Ureter (tissue), 1 donor: ENCODE data around the gene FZD4. TPM values are rescaled to one million over a fixed set of nuclear protein-coding genes. Genes with fewer than 3 reads are reported as not detected.
"Not testable (repeated sequence)": the region's sequence is repeated elsewhere in the genome, so short reads cannot be mapped to it uniquely, and the experiment has no call there.

Experiments
- DNase-seq: peaks from one replicate; pipeline ENCODE4 v3.0.0-alpha.2; 2020; ENCODE audit warnings: low spot score
- total RNA-seq: library from RNA; stranded (reverse); gene quantifications from one replicate; pipeline ENCODE4 v1.2.4, GENCODE V29; 2023
- donor health status: DM: yes; HTN: yes; CAD: no.

FZD4 gene
- total RNA-seq: 25.0 TPM

- DNase-seq: peak; percentile 91
These were observed at the start of gene FZD4 for GRCh38 chr11:86955361-86956120. Gene FZD4 (minus strand): TSS chr11:86955395. CDS start chr11:86955085, 310 bp downstream.

GRCh38 chr11:87004281-87004680 lies 49.1 kb upstream of the FZD4 start:
- DNase-seq: not testable (repeated sequence)

GRCh38 chr11:87002918-87003317 lies 47.7 kb upstream of the FZD4 start:
- DNase-seq: no peak

GRCh38 chr11:86999859-87000753 lies 44.9 kb upstream of the FZD4 start:
- peak; percentile 47 for DNase-seq

GRCh38 chr11:86999388-86999787 lies 44.2 kb upstream of the FZD4 start:
- DNase-seq: no peak

GRCh38 chr11:86996953-86997570 lies 41.9 kb upstream of the FZD4 start:
- DNase-seq: no peak

- no peak for DNase-seq
These were observed 37.8 kb upstream of the FZD4 start for GRCh38 chr11:86993031-86993430.

GRCh38 chr11:86992340-86992739 lies 37.1 kb upstream of the FZD4 start:
- DNase-seq: not testable (repeated sequence)

- DNase-seq: no peak
These were observed 36.1 kb upstream of the FZD4 start for GRCh38 chr11:86991341-86991740.

- no peak for DNase-seq
These were observed 35.3 kb upstream of the FZD4 start for GRCh38 chr11:86990515-86990914.

- no peak for DNase-seq
These were observed 34.8 kb upstream of the FZD4 start for GRCh38 chr11:86990031-86990430.

- no peak for DNase-seq
These were observed 33.2 kb upstream of the FZD4 start for GRCh38 chr11:86988351-86988881.

GRCh38 chr11:86987679-86988078 lies 32.5 kb upstream of the FZD4 start:
- DNase-seq: no peak

GRCh38 chr11:86984701-86985100 lies 29.5 kb upstream of the FZD4 start:
- no peak for DNase-seq

- DNase-seq: no peak
These were observed 27.9 kb upstream of the FZD4 start for GRCh38 chr11:86983021-86983488.

- DNase-seq: no peak
These were observed 26.8 kb upstream of the FZD4 start for GRCh38 chr11:86981777-86982540.

GRCh38 chr11:86980086-86980796 lies 25.0 kb upstream of the FZD4 start:
- DNase-seq: no peak

- no peak for DNase-seq
These were observed 23.8 kb upstream of the FZD4 start for GRCh38 chr11:86978756-86979608.

GRCh38 chr11:86978247-86978646 lies 23.1 kb upstream of the FZD4 start:
- DNase-seq: no peak
